GM19397 (cell line): ENCODE measurements around the gene LRP1-AS.
A peak's percentile ranks its signal among the peaks of the same experiment; 100 is the strongest.

Source experiments
- ATAC-seq: cut with Tn5 transposase; IDR thresholded peaks from one replicate; pipeline ENCODE4 v1.9.1; 2021; ENCODE audit warnings: mild to moderate bottlenecking, moderate library complexity; ENCODE audit not compliant: unreplicated experiment

The LRP1-AS gene

DNA sequence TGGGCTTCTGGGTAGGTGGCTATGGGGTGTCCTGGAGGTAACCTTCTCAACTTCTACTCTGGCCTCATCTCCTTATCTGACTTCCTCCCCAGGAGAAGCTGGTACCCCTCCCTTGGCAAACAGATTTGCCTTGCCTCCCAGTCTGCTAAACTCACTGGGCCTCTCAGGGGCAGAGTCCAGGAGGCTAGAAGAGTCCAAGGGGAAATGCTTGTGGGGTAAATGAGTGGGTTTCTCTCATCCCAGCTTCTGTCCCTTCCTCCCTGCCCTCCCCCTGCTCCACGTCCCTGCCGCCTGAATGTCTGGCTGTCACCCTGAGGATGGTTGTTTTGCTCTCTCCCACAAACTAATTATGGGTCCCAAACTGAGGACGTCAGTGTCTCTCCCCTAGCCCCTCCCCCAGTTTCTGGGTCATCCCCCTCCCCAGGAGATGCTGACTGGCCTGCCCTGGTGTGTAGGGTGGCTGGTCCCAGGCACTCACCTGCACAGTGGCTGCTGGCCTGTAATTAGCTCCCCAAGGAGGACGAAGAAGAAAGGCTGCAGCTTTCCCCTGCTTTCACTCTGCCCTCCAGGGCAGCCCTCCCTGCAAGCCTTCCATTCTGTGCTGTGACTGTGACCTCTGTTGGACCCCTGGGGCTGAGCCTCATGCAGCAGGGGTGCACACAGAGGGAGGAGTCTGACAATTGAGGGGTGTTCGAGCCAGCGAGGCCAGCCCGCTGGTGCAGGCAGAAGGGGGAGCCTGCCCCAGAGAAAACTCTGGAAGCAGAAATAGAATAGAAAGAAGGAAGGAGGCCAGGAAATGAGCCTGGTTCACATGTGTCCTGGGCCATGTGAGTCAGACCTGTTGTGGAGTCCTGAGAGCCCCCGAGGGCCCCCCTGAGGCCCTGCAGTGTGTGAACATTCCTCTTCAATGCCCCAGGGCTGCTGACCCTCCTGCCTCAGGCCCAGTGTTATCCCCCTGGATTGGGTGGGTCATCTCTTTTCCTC lies at the start of gene LRP1-AS:
TSS of gene LRP1-AS (minus strand) at position 659 of the 984 bp plus-strand sequence.
- no peak for ATAC-seq

GRCh38 chr12:57196956-57197355 lies 49.5 kb upstream of the LRP1-AS start:
- no peak for ATAC-seq

GRCh38 chr12:57196439-57196838 lies 49.0 kb upstream of the LRP1-AS start:
- ATAC-seq: no peak

DNA sequence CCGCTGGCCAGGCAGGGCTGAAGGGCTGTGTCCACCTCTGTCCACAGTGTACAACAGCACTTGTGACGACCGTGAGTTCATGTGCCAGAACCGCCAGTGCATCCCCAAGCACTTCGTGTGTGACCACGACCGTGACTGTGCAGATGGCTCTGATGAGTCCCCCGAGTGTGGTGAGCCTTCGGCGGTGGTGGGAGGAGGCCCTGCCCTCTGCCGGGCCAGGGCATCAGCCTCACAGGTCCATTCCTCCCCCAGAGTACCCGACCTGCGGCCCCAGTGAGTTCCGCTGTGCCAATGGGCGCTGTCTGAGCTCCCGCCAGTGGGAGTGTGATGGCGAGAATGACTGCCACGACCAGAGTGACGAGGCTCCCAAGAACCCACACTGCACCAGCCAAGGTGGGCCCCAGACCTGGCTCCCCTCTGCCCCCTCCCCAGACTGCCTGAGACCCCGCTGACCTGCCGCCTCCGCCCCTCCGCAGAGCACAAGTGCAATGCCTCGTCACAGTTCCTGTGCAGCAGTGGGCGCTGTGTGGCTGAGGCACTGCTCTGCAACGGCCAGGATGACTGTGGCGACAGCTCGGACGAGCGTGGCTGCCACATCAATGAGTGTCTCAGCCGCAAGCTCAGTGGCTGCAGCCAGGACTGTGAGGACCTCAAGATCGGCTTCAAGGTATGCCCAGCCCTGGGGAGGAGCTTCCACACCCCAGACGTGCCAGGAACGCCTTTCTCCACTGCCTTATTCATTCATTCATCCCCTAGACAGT lies 48.4 kb upstream of the LRP1-AS start:
- ATAC-seq: no peak

DNA sequence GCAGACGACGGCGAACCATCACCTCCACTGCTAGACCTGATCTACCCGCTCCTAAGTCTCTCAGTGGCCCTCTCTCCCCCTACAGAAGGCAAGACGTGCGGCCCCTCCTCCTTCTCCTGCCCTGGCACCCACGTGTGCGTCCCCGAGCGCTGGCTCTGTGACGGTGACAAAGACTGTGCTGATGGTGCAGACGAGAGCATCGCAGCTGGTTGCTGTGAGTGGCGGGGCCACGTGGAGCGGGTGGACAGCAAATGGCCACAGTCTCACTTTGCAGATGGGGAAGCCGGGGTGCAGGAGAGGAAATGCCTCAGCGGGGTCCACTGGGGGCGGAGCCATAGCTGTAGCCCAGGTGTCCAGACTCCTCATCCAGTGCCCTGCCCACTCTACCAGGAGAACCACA lies 47.8 kb upstream of the LRP1-AS start:
- no peak for ATAC-seq

DNA sequence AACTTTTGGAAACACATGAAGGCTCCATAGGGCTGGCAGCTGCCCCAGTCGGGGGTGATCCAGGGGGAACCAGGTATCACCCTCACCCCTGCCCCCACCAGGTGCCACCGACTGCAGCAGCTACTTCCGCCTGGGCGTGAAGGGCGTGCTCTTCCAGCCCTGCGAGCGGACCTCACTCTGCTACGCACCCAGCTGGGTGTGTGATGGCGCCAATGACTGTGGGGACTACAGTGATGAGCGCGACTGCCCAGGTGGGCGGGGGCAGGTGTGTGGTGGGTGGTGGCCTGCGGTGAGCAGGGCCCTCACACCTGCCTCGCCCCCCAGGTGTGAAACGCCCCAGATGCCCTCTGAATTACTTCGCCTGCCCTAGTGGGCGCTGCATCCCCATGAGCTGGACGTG lies 46.8 kb upstream of the LRP1-AS start:
- ATAC-seq: no peak

DNA sequence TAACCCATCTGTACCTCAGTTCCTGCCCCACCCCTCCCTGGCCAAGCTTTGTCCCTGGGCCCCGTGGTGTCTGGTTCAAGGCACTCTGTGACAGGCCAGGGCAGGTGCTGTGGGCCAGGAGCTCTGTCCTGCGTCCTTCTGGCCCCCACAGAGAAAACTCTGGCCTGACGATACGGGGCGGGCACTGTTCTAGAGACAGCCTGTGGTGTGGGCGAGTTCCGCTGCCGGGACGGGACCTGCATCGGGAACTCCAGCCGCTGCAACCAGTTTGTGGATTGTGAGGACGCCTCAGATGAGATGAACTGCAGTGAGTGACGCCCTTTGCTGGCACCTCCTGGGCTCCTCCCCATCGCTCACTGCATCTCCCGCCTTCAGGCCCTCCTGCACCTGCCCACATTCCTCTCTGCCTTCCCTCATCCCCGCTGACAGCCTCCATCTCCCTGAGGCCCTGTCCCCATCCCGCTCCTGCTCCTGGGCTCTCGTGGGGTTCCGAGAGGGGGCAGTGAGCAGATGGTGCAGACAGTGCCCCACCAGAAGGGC lies 46.4 kb upstream of the LRP1-AS start:
- no peak for ATAC-seq

GRCh38 chr12:57192920-57193319 lies 45.5 kb upstream of the LRP1-AS start:
- ATAC-seq: no peak

DNA sequence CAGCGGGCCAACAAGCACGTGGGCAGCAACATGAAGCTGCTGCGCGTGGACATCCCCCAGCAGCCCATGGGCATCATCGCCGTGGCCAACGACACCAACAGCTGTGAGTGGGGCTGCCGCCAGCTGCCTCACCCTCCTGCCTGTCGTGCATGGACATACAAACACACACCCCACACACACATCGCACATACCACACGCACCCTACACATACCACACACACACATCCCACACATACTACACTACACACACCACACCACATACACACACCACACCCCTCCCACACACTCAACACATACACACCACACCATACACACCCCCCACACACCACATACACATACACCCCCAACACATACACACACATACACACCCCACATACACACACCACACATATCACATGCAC lies 44.0 kb upstream of the LRP1-AS start:
- ATAC-seq: no peak

GRCh38 chr12:57190821-57191220 lies 43.4 kb upstream of the LRP1-AS start:
- ATAC-seq: no peak

DNA sequence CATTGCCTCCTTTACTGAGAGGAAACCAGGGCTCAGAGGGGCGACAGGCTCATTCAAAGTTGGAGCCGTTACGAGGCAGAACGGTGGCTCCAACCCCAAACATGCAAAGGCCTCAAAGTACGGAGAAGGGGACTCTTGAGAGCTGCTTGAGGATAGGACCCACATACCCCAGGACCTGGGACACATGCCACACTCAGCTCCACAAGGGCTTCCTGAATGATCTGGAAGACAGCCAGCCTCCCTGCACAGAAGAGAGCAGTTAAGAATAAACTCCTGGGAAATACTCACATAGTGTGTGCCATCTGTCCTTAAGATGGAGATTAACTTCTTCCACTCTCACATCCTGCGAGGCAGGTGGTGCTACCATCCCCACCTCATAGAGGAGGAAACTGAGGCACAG lies 42.6 kb upstream of the LRP1-AS start:
- ATAC-seq: no peak

DNA sequence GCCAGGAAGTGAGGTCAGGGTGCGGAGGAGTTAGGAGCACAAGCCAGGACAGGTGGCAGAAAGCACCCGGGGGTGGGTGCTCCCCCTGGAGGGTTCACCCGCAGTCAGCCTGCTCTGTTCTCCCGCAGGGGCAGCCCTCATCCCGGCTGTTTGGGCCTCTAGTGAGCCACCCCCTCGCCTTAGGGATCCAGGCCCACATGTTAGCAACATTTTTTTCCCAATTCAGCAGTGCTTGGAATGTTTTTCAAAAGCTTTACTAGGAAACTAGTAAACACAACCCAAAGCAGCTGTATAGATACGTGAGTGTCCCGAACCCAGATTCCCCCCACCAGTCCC lies 40.6 kb upstream of the LRP1-AS start:
- no peak for ATAC-seq

- no peak for ATAC-seq
Measured at GRCh38 chr12:57187222-57188089, 40.0 kb upstream of the LRP1-AS start.

DNA sequence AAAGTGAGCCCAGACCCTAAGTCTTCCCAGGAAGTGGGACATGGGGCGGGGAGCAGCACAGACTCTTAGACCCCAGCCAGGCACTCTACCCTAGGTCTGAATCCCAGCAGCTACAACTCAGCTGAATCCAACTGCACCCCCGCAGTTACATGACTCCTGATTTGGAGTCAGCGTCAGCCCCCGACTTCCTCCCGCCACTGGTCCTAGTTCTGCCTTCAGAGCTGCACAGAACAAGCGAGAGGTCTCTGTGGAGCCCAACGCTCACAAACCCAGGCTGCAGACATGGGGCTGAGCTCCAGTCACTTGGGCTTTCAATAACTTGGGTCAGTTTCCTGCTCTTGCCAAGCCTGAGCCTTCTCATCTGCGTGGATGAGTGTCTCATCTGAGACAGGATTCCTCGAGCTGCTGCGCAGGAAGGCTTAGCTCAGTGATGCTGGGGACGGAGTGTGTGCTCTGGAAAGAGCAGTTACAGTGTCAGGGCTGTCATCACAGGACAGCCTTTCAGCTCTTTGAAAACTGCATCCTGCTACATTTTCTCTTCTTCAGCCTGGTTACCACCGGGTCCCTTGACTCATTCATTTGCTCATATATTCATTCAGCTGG lies 38.6 kb upstream of the LRP1-AS start:
- no peak for ATAC-seq

- ATAC-seq: no peak
Measured at GRCh38 chr12:57185403-57185802, 38.0 kb upstream of the LRP1-AS start.

- no peak for ATAC-seq
Measured at GRCh38 chr12:57183939-57184725, 36.7 kb upstream of the LRP1-AS start.

- ATAC-seq: peak; percentile 80
Measured at GRCh38 chr12:57182918-57183575, 35.6 kb upstream of the LRP1-AS start.

DNA sequence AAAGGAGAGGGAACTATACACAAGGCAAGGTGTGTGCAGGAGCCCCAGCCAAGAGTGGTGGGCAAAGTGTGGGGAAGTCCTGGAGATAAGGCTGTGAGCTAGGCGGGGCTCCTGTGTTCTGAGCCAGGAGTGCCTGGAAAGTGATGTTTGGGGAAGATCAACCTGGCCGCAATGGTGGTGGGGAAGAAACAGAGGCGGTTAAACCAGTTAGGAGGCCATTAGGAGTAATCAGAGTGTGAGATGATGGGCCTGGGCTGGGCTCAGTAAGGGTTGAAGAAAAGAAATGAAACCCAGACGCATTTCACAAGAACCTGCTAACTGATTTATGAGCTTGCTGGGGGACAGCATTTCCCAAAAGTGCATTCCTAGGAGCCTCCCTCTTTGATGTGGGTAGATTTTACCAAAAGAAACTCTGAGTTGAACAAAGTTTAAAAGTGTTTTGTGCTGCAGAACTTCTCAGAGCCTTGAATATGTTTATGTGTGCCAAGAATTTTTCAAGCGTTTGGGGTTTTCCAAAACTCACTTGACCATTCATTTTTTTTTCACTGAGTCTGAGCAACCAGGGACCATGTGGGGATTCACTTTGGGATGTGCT lies 34.2 kb upstream of the LRP1-AS start:
- ATAC-seq: no peak

DNA sequence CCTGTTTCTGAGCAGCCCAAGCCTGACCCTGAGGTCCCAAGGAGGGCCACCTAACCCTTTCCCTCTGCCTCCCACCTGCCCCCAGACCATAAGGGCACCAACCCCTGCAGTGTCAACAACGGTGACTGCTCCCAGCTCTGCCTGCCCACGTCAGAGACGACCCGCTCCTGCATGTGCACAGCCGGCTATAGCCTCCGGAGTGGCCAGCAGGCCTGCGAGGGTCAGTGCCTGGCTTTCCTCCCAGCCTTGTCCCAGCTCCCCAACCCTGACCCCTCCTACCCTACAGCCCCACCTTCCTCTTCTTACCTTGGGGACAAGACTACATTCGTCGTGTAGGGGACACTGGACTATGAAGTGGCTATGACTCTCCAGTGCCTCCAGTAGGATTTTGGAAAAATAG lies 33.7 kb upstream of the LRP1-AS start:
- no peak for ATAC-seq
